Measurements from ENCODE around the gene SHH. TPM values are rescaled to one million over a fixed set of nuclear protein-coding genes. Genes with fewer than 3 reads are reported as not detected.
"Not testable (repeated sequence)": the region's sequence is repeated elsewhere in the genome, so short reads cannot be mapped to it uniquely, and the experiment has no call there.

SHH gene
- total RNA-seq, 2 donors from 2014 or later = not detected

GRCh38 chr7:155824227-155824886 lies 12.1 kb upstream of the SHH start:
- intact Hi-C loops (cut with DNase I) = no loop called here
- no peak for DNase-seq (ENCODE audit: low spot score)

- intact Hi-C loops (cut with DNase I) = no loop called here
- DNase-seq (ENCODE audit: low spot score) = no peak
Measured at GRCh38 chr7:155821851-155822250, 9.6 kb upstream of the SHH start.

- intact Hi-C loops (cut with DNase I) = no loop called here
- no peak for DNase-seq (ENCODE audit: low spot score)
Measured at GRCh38 chr7:155820788-155821187, 8.5 kb upstream of the SHH start.

GRCh38 chr7:155820246-155820645 lies 8.0 kb upstream of the SHH start:
- intact Hi-C loops (cut with DNase I) = no loop called here
- DNase-seq (ENCODE audit: low spot score) = no peak

- no peak for DNase-seq (ENCODE audit: low spot score)
- intact Hi-C loops (cut with DNase I) = loop anchor here in 1 of 2 donors (10.0 kb wide), 1 partner anchor 656 kb away; no protein-coding TSS in a partner anchor
Measured at GRCh38 chr7:155819186-155819585, 6.9 kb upstream of the SHH start.

- no peak for DNase-seq (ENCODE audit: low spot score)
- intact Hi-C loops (cut with DNase I) = loop anchor here in 1 of 2 donors (10.0 kb wide), 1 partner anchor 656 kb away; no protein-coding TSS in a partner anchor
Measured at GRCh38 chr7:155818820-155819168, 6.5 kb upstream of the SHH start.

- no peak for DNase-seq (ENCODE audit: low spot score)
- intact Hi-C loops (cut with DNase I) = loop anchor here in 1 of 2 donors (10.0 kb wide), 1 partner anchor 657 kb away; no protein-coding TSS in a partner anchor
Measured at GRCh38 chr7:155818154-155818819, 6.0 kb upstream of the SHH start.

GRCh38 chr7:155817515-155817914 lies 5.3 kb upstream of the SHH start:
- DNase-seq (ENCODE audit: low spot score) = not testable (repeated sequence)
- intact Hi-C loops (cut with DNase I) = loop anchor here in 1 of 2 donors (10.0 kb wide), 1 partner anchor 657 kb away; no protein-coding TSS in a partner anchor

- intact Hi-C loops (cut with DNase I) = loop anchor here in 1 of 2 donors (10.0 kb wide), 1 partner anchor 658 kb away; no protein-coding TSS in a partner anchor
- no peak for DNase-seq (ENCODE audit: low spot score)
Measured at GRCh38 chr7:155816996-155817395, 4.7 kb upstream of the SHH start.

- no peak for DNase-seq (ENCODE audit: low spot score)
- intact Hi-C loops (cut with DNase I) = loop anchor here in 1 of 2 donors (10.0 kb wide), 1 partner anchor 659 kb away; no protein-coding TSS in a partner anchor
Measured at GRCh38 chr7:155816192-155816508, 3.9 kb upstream of the SHH start.

GRCh38 chr7:155815332-155816191 lies 3.3 kb upstream of the SHH start:
- DNase-seq (ENCODE audit: low spot score) = no peak
- intact Hi-C loops (cut with DNase I) = loop anchor here in 1 of 2 donors (10.0 kb wide), 1 partner anchor 659 kb away; no protein-coding TSS in a partner anchor

GRCh38 chr7:155814316-155815276 lies 2.3 kb upstream of the SHH start:
- DNase-seq (ENCODE audit: low spot score) = no peak
- intact Hi-C loops (cut with DNase I) = loop anchor here in 1 of 2 donors (10.0 kb wide), 1 partner anchor 660 kb away; no protein-coding TSS in a partner anchor

- intact Hi-C loops (cut with DNase I) = loop anchor here in 1 of 2 donors (10.0 kb wide), 1 partner anchor 661 kb away; no protein-coding TSS in a partner anchor
Measured at GRCh38 chr7:155813546-155814315, 1.5 kb upstream of the SHH start.

GRCh38 chr7:155813125-155813524 lies 862 bp upstream of the SHH start:
- no peak for DNase-seq (ENCODE audit: low spot score)
- intact Hi-C loops (cut with DNase I) = loop anchor here in 1 of 2 donors (10.0 kb wide), 1 partner anchor 662 kb away; no protein-coding TSS in a partner anchor

More at GRCh38 chr7:155813546-155814315, 1.5 kb upstream of the SHH start:
- DNase-seq (ENCODE audit: low spot score) = no peak

GRCh38 chr7:155811560-155811894 lies 736 bp downstream of the SHH start:
- no peak for DNase-seq (ENCODE audit: low spot score)
- intact Hi-C loops (cut with DNase I) = loop anchor here in 1 of 2 donors (10.0 kb wide), 1 partner anchor 663 kb away; no protein-coding TSS in a partner anchor

- no peak for DNase-seq (ENCODE audit: low spot score)
- intact Hi-C loops (cut with DNase I) = loop anchor here in 1 of 2 donors (10.0 kb wide), 1 partner anchor 664 kb away; no protein-coding TSS in a partner anchor
Measured at GRCh38 chr7:155810770-155811559, 1.3 kb downstream of the SHH start.

Measured in posterior vena cava (tissue), 2 donors.